H1 (cell line): ENCODE data around the gene TGM2. TPM values are rescaled to one million over a fixed set of nuclear protein-coding genes. Genes with fewer than 3 reads are reported as not detected.
A peak's percentile ranks its signal among the peaks of the same experiment; 100 is the strongest.

Experiments
- CTCF ChIA-PET: fragments of 300-600 bp; sonication (Branson Sonifier 250); formaldehyde crosslinking; loops from one replicate; lab custom pipeline; 2021; ENCODE audit not compliant: partially characterized antibody; lab: Charles Lee
- POLR2A ChIA-PET: fragments of 300-600 bp; sonication (Branson Sonifier 250); formaldehyde crosslinking; loops from one replicate; lab custom pipeline; 2021; ENCODE audit warnings: inconsistent platforms; ENCODE audit not compliant: partially characterized antibody; lab: Charles Lee
- DNase-seq, 2 experiments: peaks; one replicate each; pipeline versions ENCODE4 v3.0.0 to v3.0.0-alpha.2; 2010 to 2022; ENCODE audit warnings: low spot score in 2 of 2, low read depth in 1 of 2, mixed read lengths in 1 of 2
- FAIRE-seq: peaks from 2 replicates; lab custom pipeline; 2011; peaks lifted over from hg19 to GRCh38; lab: Jason Lieb, UNC
- H2AFZ ChIP-seq: 2 replicates; pipeline ENCODE4 v1.8.1; 2012; ENCODE audit warnings: low read length, inconsistent platforms
- H2AK5ac ChIP-seq: 2 replicates; pipeline ENCODE4 v1.6.1; 2013; ENCODE audit warnings: low read depth, low read length
- H2BK120ac ChIP-seq: replicated peaks from 2 replicates; pipeline ENCODE3; 2013; ENCODE audit warnings: low read depth, low read length, inconsistent platforms
- H2BK12ac ChIP-seq: 2 replicates; pipeline ENCODE4 v1.6.1; 2013; ENCODE audit warnings: low read depth, low read length
- H2BK15ac ChIP-seq: 2 replicates; pipeline ENCODE4 v1.6.1; 2013; ENCODE audit warnings: low read length
- H2BK20ac ChIP-seq: 2 replicates; pipeline ENCODE4 v1.6.1; 2013; ENCODE audit warnings: low read length
- H2BK5ac ChIP-seq: 2 replicates; pipeline ENCODE4 v1.6.1; 2013; ENCODE audit warnings: low read depth, low read length
- H3K14ac ChIP-seq: 2 replicates; pipeline ENCODE4 v1.6.1; 2013; ENCODE audit warnings: inconsistent platforms; ENCODE audit not compliant: insufficient read length
- H3K18ac ChIP-seq: 2 replicates; pipeline ENCODE4 v1.6.1; 2013; ENCODE audit warnings: low read length; ENCODE audit errors: extremely low read depth
- H3K23ac ChIP-seq: 2 replicates; pipeline ENCODE4 v1.6.1; 2013; ENCODE audit warnings: inconsistent platforms; ENCODE audit not compliant: insufficient read length
- H3K23me2 ChIP-seq: 2 replicates; pipeline ENCODE4 v1.6.1; 2013; ENCODE audit warnings: low read depth, low read length
- H3K27ac ChIP-seq: 2 replicates; pipeline ENCODE4 v1.6.1; 2011; ENCODE audit warnings: low read depth, low read length, inconsistent platforms
- H3K27me3 ChIP-seq, 4 experiments: replicated peaks in 1 of 4; 1 replicate in 1 of 4; 2 replicates in 3 of 4; pipeline versions ENCODE4 v1.6.1 to v1.8.1; 2011 to 2013; ENCODE audit warnings: low read length in 3 of 4, mild to moderate bottlenecking in 3 of 4, inconsistent platforms in 2 of 4, mixed read lengths in 2 of 4, moderate library complexity in 1 of 4; ENCODE audit not compliant: control insufficient read depth in 3 of 4, insufficient read depth in 3 of 4; ENCODE audit errors: extremely low read depth in 1 of 4
- H3K36me3 ChIP-seq, 4 experiments: 2 replicates each; pipeline versions ENCODE4 v1.6.1 to v1.8.1; 2011 to 2013; ENCODE audit warnings: mild to moderate bottlenecking in 4 of 4, low read length in 3 of 4, moderate library complexity in 2 of 4, control low read depth in 1 of 4, inconsistent platforms in 1 of 4; ENCODE audit not compliant: insufficient read depth in 4 of 4, control insufficient read depth in 2 of 4
- H3K4ac ChIP-seq: replicated peaks from 2 replicates; pipeline ENCODE3; 2013; ENCODE audit warnings: low read length, low read depth, mixed read lengths, inconsistent platforms; ENCODE audit not compliant: insufficient read length
- H3K4me1 ChIP-seq, 4 experiments: replicated peaks in 1 of 4; 1 replicate in 1 of 4; 2 replicates in 3 of 4; pipeline versions ENCODE4 v1.6.1 to v1.8.1; 2011 to 2013; ENCODE audit warnings: low read length in 3 of 4, inconsistent platforms in 2 of 4, mixed read lengths in 1 of 4; ENCODE audit not compliant: insufficient read depth in 4 of 4, control insufficient read depth in 3 of 4
- H3K4me2 ChIP-seq, 2 experiments: 2 replicates each; pipeline versions ENCODE4 v1.6.1 to v1.8.1; 2011 to 2013; ENCODE audit warnings: low read depth in 2 of 2, low read length in 2 of 2, control low read depth in 1 of 2, inconsistent platforms in 1 of 2, mild to moderate bottlenecking in 1 of 2; ENCODE audit not compliant: insufficient read depth in 1 of 2
- H3K4me3 ChIP-seq, 4 experiments: fragments of 200-600, 300-600 bp in 1 of 4; sonication (generic), shearing (Covaris generic), sonication (Bioruptor Twin) in 1 of 4; 2 replicates each; pipeline versions ENCODE4 v1.5.1 to v1.8.1; 2011 to 2016; ENCODE audit warnings: low read length in 4 of 4, low read depth in 3 of 4, control low read depth in 2 of 4, inconsistent platforms in 2 of 4, mild to moderate bottlenecking in 2 of 4, mixed read lengths in 1 of 4, moderate library complexity in 1 of 4; ENCODE audit not compliant: insufficient read depth in 2 of 4; ENCODE audit errors: extremely low read depth in 1 of 4
- H3K56ac ChIP-seq: replicated peaks from 2 replicates; pipeline ENCODE3; 2013; ENCODE audit warnings: low read depth, mild to moderate bottlenecking, mixed read lengths, low read length, inconsistent platforms; ENCODE audit not compliant: insufficient read length
- H3K79me1 ChIP-seq: 2 replicates; pipeline ENCODE4 v1.6.1; 2013; ENCODE audit warnings: low read depth, low read length, control low read depth
- H3K79me2 ChIP-seq, 2 experiments: 2 replicates each; pipeline versions ENCODE4 v1.6.1 to v1.8.1; 2012 to 2013; ENCODE audit warnings: low read length in 2 of 2, mild to moderate bottlenecking in 2 of 2, inconsistent platforms in 1 of 2; ENCODE audit not compliant: insufficient read depth in 2 of 2, control insufficient read depth in 1 of 2
- H3K9ac ChIP-seq, 4 experiments: replicated peaks in 1 of 4; 1 replicate in 1 of 4; 2 replicates in 3 of 4; pipeline versions ENCODE4 v1.6.1 to v1.8.1; 2011 to 2013; ENCODE audit warnings: low read depth in 3 of 4, low read length in 3 of 4, control low read depth in 2 of 4, mild to moderate bottlenecking in 2 of 4, moderate library complexity in 2 of 4, inconsistent platforms in 1 of 4; ENCODE audit errors: extremely low read depth in 1 of 4
- H3K9me3 ChIP-seq, 2 experiments: 2 replicates each; pipeline versions ENCODE4 v1.6.1 to v1.8.1; 2012 to 2013; ENCODE audit warnings: mild to moderate bottlenecking in 2 of 2, moderate library complexity in 2 of 2, control low read depth in 1 of 2, inconsistent platforms in 1 of 2, low read depth in 1 of 2, low read length in 1 of 2, mixed read lengths in 1 of 2; ENCODE audit not compliant: insufficient read depth in 2 of 2
- H4K20me1 ChIP-seq, 2 experiments: replicated peaks in 1 of 2; 2 replicates each; pipeline versions ENCODE3 to v1.8.1; 2011 to 2013; ENCODE audit warnings: inconsistent platforms in 2 of 2, low read length in 2 of 2, mild to moderate bottlenecking in 1 of 2; ENCODE audit not compliant: insufficient read depth in 2 of 2, control insufficient read depth in 1 of 2
- H4K5ac ChIP-seq: 2 replicates; pipeline ENCODE4 v1.6.1; 2013; ENCODE audit warnings: low read length, low read depth, mixed read lengths, inconsistent platforms; ENCODE audit not compliant: insufficient read length
- H4K8ac ChIP-seq: 2 replicates; pipeline ENCODE4 v1.8.0; 2013; ENCODE audit warnings: mild to moderate bottlenecking, moderate library complexity, low read length, inconsistent platforms; ENCODE audit not compliant: insufficient read depth; ENCODE audit errors: extremely low read depth
- H4K91ac ChIP-seq: replicated peaks from 2 replicates; pipeline ENCODE3; 2013; ENCODE audit warnings: low read length, mixed read lengths, inconsistent platforms; ENCODE audit not compliant: insufficient read length
- KDM1A ChIP-seq: fragments of 200-600, 300-600 bp; sonication (generic); IDR thresholded peaks from 2 replicates; pipeline ENCODE4 v1.7.1; 2016; ENCODE audit warnings: mild to moderate bottlenecking, low read length, borderline replicate concordance
- SUZ12 ChIP-seq: fragments of 200-600 bp; sonication (generic); IDR thresholded peaks from 2 replicates; pipeline ENCODE4 v1.6.1; 2012; ENCODE audit warnings: mild to moderate bottlenecking, inconsistent platforms, low read length, moderate library complexity, mixed read lengths
- WGBS, 2 experiments: shearing (Covaris generic) in 1 of 2; methylation state at CpG; one replicate each; pipeline versions ENCODE4 v1.1.6 to v1.1.7; 2013 to 2015; ENCODE audit warnings: low lambda C conversion rate in 2 of 2, mixed read lengths in 2 of 2, inconsistent platforms in 1 of 2, low coverage in 1 of 2, missing lambda C conversion rate in 1 of 2; ENCODE audit not compliant: insufficient replicate concordance in 2 of 2, insufficient coverage in 1 of 2, insufficient read length in 1 of 2; ENCODE audit errors: extremely low coverage in 1 of 2, missing lambda C conversion rate in 1 of 2; 5-methylcytosine and 5-hydroxymethylcytosine counted together
- polyA plus RNA-seq, 7 experiments: library from polyadenylated mRNA; depleted of rRNA in 3 of 7; stranded (reverse) in 5 of 7; unstranded in 2 of 7; fragments of >200 nt in 5 of 7; fragments of 200-250 nt in 2 of 7; gene quantifications; 1 replicate in 5 of 7; 2 replicates in 1 of 7; 4 replicates in 1 of 7; pipeline versions ENCODE4 v1.2.1 to v1.2.3, GENCODE V29; 2011 to 2013; ENCODE audit warnings: missing spikeins in 2 of 7, mixed read lengths in 2 of 7
- total RNA-seq: library from RNA; stranded (reverse); fragmentation: NEBNext Ultra II Directional; extraction: Animal tissue kit (Norgen Biotek cat#: 25700); gene quantifications from 2 replicates; pipeline ENCODE4 v1.2.1, GENCODE V29; 2021

TGM2 gene
- total and polyA plus RNA-seq, 2 of the 8 experiments (the other 6 are each of a cell fraction or from before 2014, with no cell fraction given) = 0.86 to 1.0 TPM

DNA sequence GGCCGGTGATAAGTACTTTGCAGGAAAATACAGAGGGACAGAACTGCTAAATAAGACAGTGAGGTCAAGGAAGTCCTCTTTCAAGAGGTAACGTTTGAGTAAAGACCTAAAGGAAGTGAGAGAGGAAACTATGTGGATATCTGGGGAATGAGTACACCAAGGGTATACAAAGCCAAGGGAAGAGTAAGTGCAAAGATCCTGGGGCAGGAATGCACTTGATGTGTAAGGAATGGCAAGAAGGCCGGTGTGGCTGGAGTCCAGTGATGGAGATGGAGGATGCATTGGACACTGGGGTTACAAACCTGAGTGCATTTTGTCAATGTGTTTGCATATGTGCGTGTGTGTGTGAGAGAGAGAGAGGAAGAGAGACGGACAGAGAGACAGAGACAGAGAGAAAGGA, 32.1 kb upstream of the TGM2 start:
- Histone ChIP-seq H3K14ac (no peak overlapping the region), H2BK12ac (no peak overlapping the region), H3K4me2 (no peak overlapping the region), H3K79me1 (no peaks in the 10 kb centered on the region), H3K9me3 (no peaks in the 10 kb centered on the region), H2BK15ac (no peak overlapping the region), H3K23me2 (peaks cover 2% of the 10 kb centered on the region; the same call in 1 of the 2 replicates), H4K5ac (no peak overlapping the region), H3K9ac (no peak overlapping the region), H3K79me2 (no peaks in the 10 kb centered on the region), H3K27ac (no peak overlapping the region), H4K20me1 (no peaks in the 10 kb centered on the region), H3K18ac (no peak overlapping the region), H3K4ac (no peak overlapping the region), H3K4me1 (no peaks in the 10 kb centered on the region), H4K8ac (no peak overlapping the region), H2AFZ (no peak overlapping the region), H3K36me3 (no peaks in the 10 kb centered on the region), H3K56ac (no peak overlapping the region), H4K91ac (no peak overlapping the region), H2AK5ac (no peak overlapping the region), H2BK5ac (no peak overlapping the region), H2BK20ac (no peak overlapping the region), H3K4me3 (no peak overlapping the region), H3K27me3 (no peaks in the 10 kb centered on the region), H2BK120ac (no peak overlapping the region), H3K23ac (no peak overlapping the region)
- TF ChIP-seq SUZ12 (no peak), KDM1A (peak; percentile 42; the same call in 1 of the 2 replicates)
- CTCF ChIA-PET = interaction anchor here (0.8 to 3.6 kb wide), 8 partner anchors 18 to 140 kb away, joined by 3 to 24 read pairs (median 3); no protein-coding TSS in a partner anchor
- POLR2A ChIA-PET = interaction anchor here (0.8 kb wide), 1 partner anchor 8 kb away, joined by 3 read pairs; no protein-coding TSS in a partner anchor
- WGBS, 2 experiments = 76% methylated on average over 5 of the region's 5 CpGs; no CpG with 5 or more reads in 1 of the 2 experiments
- DNase-seq (no peak), FAIRE-seq (no peak)
